Activated naive CD4-positive, alpha-beta T cell treated with Interleukin-2 at 50 U/mL for 16 hours (primary cell): ENCODE results near the gene ANKRD2.
"Not testable (repeated sequence)": the region's sequence is repeated elsewhere in the genome, so short reads cannot be mapped to it uniquely, and the experiment has no call there.

Experiments
- DNase-seq: peaks from one replicate; pipeline ENCODE4 v3.0.0-alpha.2; 2020

The ANKRD2 gene

DNA sequence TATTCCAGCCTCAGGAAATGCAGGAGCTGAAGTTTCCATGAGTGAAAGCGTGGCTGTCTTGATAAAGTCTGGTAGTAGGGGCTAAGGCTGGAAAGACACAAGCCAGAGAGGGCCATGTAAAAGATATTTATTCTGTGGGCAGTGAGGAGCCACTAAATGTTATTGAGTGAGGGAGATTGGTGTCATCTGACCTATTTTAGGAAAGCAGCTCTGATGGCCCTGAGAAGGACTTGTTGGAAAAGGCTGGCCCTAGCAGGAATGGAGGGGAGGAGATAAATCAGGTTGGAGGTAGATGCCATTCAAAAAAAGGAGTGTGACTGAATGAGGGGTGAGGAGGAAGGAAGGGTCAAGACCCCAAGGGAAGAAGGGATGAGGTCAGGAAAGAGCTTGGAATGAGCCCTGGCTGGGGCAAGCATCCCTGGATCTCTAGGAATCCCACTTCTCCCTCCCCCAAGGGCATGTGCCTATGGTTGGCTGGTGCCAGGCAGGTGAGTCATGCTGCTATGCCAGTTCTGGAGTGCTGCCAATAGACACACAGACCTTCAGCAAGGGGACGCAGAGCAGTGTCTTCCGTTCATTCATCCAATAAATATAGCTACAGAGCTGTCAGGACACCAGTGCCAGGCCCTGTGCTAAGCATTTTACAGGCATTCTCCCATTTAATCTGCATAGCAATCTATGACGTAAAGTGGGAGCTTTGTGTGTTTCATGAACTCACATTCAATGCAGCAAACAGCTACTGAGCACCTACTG is 2.0 kb downstream of the ANKRD2 start:
- no peak for DNase-seq

DNA sequence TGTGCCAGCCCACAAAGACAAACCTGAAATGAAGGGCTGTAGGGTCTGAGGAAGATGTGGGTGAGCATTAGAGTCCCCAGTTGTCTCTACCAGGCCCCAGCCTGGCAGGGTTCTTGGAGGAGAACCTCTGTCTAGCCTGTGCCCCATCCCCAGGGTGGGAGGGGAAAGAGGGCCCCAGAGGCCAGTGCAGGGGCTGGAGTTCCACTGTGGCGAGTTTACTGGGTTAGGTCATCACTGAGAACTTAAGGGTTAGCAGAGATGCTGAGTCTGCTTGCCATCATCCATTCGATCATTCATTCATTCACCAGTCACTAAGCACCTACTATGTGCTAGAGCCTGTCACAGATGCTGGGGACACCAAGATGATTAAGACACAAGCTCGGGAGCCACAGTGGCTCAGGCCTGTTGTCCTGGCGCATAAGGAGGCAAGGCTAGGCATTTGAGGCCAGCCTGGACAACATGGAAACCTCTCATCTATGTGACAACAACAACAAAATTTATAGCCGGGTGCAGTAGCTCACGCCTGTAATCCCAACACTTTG is 2.6 kb downstream of the ANKRD2 start:
- DNase-seq: no peak

DNA sequence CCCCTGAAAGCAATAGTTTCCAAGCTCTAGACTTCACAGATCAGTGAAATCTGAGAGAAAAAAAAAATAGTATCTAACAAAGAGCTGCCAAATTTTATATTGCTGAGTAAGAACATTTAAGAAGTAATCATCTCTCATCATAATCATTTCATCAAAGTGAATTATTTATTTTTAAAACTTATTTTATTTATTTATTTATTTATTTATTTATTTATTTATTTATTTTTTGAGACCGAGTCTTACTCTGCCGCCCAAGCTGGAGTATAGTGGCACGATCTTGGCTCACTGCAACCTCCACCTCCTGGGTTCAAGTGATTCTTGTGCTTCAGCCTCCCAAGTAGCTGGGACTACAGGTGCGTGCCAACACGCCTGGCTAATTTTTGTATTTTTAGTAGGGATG is 3.9 kb downstream of the ANKRD2 start:
- DNase-seq: not testable (repeated sequence)

DNA sequence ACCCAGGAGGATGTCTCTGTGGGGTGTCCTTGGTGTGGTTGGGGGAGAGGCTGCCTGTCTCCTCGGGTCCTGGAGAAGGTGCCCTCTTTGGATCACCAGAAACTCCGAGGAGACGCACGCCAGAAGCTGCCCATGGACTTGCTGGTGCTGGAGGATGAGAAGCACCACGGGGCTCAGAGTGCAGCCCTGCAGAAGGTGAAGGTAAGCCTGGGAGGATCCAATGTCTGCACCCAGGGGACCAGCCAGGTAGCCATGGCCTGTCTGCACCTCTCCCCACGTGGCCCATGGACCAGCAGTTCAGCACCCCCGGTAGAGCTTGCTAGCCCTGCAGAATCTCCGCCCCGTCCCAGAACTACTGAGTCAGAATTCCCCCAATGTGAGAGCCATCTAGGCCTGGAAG is 5.1 kb downstream of the ANKRD2 start:
- no peak for DNase-seq

DNA sequence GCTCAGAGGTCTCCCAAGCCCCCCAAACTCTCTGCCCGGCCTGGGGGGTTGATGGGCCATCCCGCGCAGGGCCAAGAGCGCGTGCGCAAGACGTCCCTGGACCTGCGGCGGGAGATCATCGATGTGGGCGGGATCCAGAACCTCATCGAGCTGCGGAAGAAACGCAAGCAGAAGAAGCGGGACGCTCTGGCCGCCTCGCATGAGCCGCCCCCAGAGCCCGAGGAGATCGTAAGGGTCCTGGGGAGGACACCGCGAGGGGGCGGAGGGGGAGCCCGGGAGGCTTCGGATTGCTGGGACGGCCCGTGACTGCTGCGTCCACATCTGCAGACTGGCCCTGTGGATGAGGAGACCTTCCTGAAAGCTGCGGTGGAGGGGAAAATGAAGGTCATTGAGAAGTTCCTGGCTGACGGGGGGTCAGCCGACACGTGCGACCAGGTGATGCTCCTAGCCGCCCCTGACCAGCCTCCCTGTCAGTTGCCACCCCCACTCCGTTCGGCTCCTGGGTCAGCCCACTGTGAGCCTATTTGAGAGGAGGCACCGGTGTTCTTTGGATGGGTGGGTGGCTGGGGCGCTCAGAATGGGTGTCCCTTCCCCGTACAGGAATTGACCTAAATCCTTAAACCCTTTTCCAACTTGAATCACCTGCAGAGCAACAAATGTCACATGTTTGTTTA is 5.7 kb downstream of the ANKRD2 start:
- DNase-seq: no peak

DNA sequence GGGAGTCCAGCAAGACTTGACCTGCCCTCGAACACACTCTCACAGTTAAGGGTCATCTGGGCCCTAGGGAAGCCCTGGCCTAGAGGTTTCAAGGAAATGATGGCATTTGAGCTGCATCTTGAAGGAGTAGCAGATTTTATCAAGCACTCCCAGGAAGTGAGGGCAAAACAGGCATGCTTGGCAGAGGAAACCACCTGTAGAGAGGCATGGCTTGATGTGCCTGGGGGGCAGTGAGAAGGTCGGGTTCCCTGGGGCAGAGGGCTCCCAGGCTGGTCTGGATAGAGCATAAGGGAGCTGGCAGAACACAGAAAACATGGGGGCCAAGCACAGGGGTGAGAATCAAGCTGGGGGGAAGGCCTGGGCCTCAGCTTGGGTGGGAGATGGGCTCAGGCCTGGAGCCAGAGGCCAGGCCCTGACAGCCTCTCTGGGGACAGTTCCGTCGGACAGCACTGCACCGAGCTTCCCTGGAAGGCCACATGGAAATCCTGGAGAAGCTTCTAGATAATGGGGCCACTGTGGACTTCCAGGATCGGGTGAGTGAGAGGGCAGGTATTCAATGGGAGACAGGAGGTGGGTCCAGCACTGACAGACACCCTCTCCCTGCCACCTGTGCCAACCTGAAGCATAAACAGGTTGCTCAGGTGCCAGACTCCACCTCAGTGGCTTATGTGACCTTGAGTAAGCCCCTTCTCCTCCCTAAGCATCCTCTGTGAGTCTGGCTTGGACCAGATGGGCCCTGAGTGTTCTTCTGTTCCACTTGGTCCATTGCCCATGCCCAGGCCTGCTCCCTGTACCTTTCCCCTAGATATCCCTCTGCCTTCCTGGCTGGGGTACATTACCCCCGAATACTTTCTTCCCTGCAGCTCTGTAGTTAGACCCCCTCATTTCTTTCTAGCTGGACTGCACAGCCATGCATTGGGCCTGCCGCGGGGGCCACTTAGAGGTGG is 8.1 kb downstream of the ANKRD2 start:
- DNase-seq: no peak

DNA sequence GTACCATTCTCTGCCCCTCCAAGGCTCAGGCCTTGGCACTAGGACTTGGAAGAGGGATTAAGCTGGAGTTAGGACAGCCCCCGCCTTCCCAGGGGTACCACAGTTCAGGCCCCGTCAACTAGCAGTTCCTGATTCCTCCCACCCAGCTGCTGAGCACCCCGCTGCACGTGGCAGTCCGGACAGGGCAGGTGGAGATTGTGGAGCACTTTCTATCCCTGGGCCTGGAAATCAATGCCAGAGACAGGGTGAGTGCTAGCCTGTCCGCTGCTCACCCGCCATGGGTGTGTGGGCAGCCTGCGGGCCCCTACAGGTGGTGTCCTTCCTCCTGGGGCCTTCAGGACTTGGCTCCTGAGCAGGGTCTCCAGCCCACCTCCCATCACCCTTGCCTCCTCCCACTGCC is 9.6 kb downstream of the ANKRD2 start:
- DNase-seq: no peak

GRCh38 chr10:97583476-97583875 is 10.9 kb downstream of the ANKRD2 start:
- DNase-seq: no peak

GRCh38 chr10:97584060-97584797 is 11.7 kb downstream of the ANKRD2 start, which contains the start of gene HOGA1:
HOGA1 (plus strand) TSS chr10:97584389; CDS start chr10:97584704, 315 bp downstream.
- DNase-seq: no peak

DNA sequence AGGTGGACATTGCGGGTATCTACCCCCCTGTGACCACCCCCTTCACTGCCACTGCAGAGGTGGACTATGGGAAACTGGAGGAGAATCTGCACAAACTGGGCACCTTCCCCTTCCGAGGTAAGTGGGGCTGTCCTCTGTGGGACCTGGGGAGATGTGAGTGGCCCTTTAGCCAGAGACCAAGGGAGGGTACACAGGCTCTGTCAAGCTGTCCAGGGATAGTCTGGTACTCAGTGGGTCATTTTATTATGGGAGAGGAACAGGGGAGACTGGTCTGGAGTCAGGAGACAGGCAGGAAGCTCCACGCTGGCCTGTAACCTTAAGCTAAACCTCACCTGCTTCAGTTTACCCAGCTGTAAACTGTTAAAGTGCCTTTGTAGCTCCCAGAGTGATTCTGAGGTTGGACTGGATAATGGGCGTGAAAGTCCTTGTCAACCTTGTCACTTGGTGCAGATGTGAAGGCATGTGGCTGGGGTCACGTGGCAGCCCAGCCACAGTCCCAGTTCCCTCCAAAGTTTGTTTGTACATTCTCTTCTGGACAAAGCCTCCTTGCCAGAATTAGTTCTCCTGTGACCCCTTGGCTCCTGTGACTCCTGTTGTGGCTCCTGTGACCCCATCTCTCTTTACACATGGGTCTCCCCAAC is 12.3 kb downstream of the ANKRD2 start:
- DNase-seq: no peak

- no peak for DNase-seq
Measured at GRCh38 chr10:97585439-97585811, 12.8 kb downstream of the ANKRD2 start.

DNA sequence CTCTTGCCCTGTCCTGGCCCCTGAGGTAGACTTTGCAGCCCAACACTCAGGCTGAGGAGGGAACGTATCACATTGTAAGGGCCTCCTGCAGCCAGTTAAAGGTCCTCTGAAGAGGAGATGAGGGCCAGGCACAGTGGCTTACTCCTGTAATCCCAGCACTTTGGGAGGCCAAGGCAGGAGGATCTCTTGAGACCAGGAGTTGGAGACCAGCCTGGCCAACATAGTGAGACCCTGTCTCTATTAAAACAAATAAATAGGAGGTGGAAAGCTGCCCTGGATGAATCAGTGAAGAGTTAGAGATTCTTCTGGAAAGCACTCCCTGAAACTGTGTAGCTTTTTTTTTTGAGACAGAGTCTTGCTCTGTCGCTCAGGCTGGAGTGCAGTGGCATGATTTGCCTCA is 14.6 kb downstream of the ANKRD2 start:
- DNase-seq: no peak

- no peak for DNase-seq
Measured at GRCh38 chr10:97589479-97589878, 16.9 kb downstream of the ANKRD2 start, which contains the start of gene C10orf62. C10orf62 (plus strand) TSS chr10:97589721; CDS start chr10:97589898, 177 bp downstream.

GRCh38 chr10:97590082-97590747 is 17.6 kb downstream of the ANKRD2 start:
- DNase-seq: no peak

DNA sequence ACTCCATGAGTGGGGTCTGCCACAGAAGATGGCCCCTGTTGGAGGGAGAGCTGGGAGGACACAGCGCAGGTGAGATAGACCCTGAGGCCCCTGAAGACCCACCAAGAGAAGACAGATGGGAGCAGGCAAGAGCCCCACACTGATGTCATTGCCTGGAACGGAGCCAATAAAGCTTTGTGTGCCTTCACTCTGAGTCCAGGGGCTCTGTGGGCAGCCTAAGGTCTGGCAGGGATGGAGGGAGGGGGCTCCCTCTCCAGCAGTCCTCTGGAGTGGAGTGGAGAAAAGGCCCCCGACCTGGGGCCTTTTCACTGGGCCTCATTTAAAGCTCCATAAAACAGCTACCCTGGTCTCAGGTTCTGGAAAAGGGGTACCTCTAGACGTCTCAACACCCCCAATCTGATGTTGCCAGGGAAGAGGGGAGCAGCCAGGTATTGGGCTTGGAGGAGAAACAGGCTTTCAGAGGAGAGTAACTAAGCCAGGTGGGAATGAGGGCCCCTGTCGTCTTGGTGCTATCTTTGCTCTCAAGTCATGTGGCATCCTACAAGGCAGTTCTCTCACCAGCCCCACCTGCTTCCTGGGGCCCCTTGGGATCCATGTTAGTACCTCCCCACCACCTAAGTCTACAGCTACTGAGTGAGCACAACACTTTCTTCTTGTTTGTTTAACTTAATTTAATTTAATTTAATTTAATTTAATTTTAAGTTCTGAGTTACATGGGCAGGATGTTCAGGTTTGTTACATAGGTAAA is 18.3 kb downstream of the ANKRD2 start:
- DNase-seq: no peak

DNA sequence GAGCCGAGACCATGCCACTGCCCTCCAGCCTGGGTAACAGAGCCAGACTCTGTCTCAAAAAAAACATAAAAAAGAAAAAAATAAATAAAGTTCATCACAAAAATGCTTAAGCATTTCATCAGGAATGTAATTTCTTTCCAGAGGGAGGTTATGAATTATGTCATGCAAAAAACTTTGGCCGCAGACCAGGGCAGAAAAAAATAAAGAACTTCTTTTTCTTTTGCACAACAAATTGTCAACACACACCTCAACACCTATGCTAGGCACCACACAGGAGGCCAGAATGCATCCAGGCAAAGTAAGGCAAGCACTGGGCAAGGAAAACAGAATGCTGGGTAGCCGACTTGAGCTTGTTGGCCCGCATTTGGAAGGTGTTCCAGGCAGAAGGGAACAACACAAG is 20.8 kb downstream of the ANKRD2 start:
- DNase-seq: no peak

- no peak for DNase-seq
Measured at GRCh38 chr10:97596101-97597082, 23.8 kb downstream of the ANKRD2 start.

GRCh38 chr10:97597778-97598177 is 25.2 kb downstream of the ANKRD2 start:
- no peak for DNase-seq
